Loucy (cell line): ENCODE results near the gene HIP1R.
"Not testable (repeated sequence)": the region's sequence is repeated elsewhere in the genome, so short reads cannot be mapped to it uniquely, and the experiment has no call there.

Experiments
- H2AFZ ChIP-seq: fragments of 200-600 bp; sonication (generic); 2 replicates; pipeline ENCODE4 v1.6.0; 2016; ENCODE audit warnings: antibody characterized with exemption, mild to moderate bottlenecking, low read length, moderate library complexity
- H3F3A ChIP-seq: fragments of 200-600 bp; 2 replicates; pipeline ENCODE4 v1.6.0; 2016; ENCODE audit warnings: antibody characterized with exemption, low read depth, mild to moderate bottlenecking
- H3K27me3 ChIP-seq: fragments of 200-600 bp; sonication (generic); 2 replicates; pipeline ENCODE4 v1.6.1; 2014; ENCODE audit warnings: low read length, mild to moderate bottlenecking; ENCODE audit not compliant: insufficient read depth, poor library complexity, severe bottlenecking
- H3K36me3 ChIP-seq: fragments of 200-600 bp; sonication (generic); 2 replicates; pipeline ENCODE4 v1.6.1; 2016; ENCODE audit warnings: low read length; ENCODE audit not compliant: insufficient read depth
- H3K4me1 ChIP-seq: fragments of 200-600 bp; sonication (generic); 2 replicates; pipeline ENCODE4 v1.5.1; 2014; ENCODE audit warnings: low read length, mild to moderate bottlenecking; ENCODE audit not compliant: insufficient read depth, poor library complexity, severe bottlenecking
- H3K4me2 ChIP-seq: fragments of 200-600 bp; sonication (generic); 2 replicates; pipeline ENCODE4 v1.6.0; 2014; ENCODE audit warnings: antibody characterized with exemption, low read length, low read depth, mild to moderate bottlenecking; ENCODE audit not compliant: poor library complexity, severe bottlenecking
- H3K4me3 ChIP-seq: fragments of 200-600 bp; sonication (generic); 2 replicates; pipeline ENCODE4 v1.5.1; 2014; ENCODE audit warnings: low read length, mild to moderate bottlenecking, mixed read lengths; ENCODE audit not compliant: poor library complexity, severe bottlenecking
- H3K79me2 ChIP-seq: fragments of 200-600 bp; sonication (generic); 2 replicates; pipeline ENCODE4 v1.6.1; 2014; ENCODE audit warnings: low read length; ENCODE audit not compliant: insufficient read depth
- H3K9ac ChIP-seq: fragments of 200-600 bp; sonication (generic); 2 replicates; pipeline ENCODE4 v1.6.0; 2014; ENCODE audit warnings: mild to moderate bottlenecking, low read depth, low read length, moderate library complexity; ENCODE audit not compliant: poor library complexity, severe bottlenecking
- H3K9me2 ChIP-seq: fragments of 200-600 bp; sonication (generic); replicated peaks from 2 replicates; pipeline ENCODE4 v1.6.1; 2016; ENCODE audit warnings: low read depth, low read length, mixed read lengths
- H3K9me3 ChIP-seq: fragments of 200-600 bp; sonication (generic); 2 replicates; pipeline ENCODE4 v1.6.1; 2014; ENCODE audit warnings: mild to moderate bottlenecking, antibody characterized with exemption, low read length, low read depth; ENCODE audit not compliant: insufficient read depth
- H4K20me1 ChIP-seq: fragments of 200-600 bp; sonication (generic); 2 replicates; pipeline ENCODE4 v1.6.0; 2014; ENCODE audit warnings: antibody characterized with exemption, low read length, mild to moderate bottlenecking; ENCODE audit not compliant: insufficient read depth, poor library complexity, severe bottlenecking
- EZH2phosphoT487 ChIP-seq: fragments of 200-600 bp; IDR thresholded peaks from 2 replicates; pipeline ENCODE4 v1.6.1; 2018; ENCODE audit warnings: antibody characterized with exemption, mild to moderate bottlenecking, moderate library complexity, borderline replicate concordance
- TF ChIP-seq, protein P1 (sequence below): fragments of 200-600 bp; sonication (generic); conservative IDR thresholded peaks from 2 replicates; pipeline ENCODE4 v1.5.1; 2014; ENCODE audit warnings: mild to moderate bottlenecking, antibody characterized with exemption, low read length

The HIP1R gene

GRCh38 chr12:122903693-122904034 lies 68.4 kb downstream of the HIP1R start:
- no peak overlapping the region for H3K9ac ChIP-seq
- H3K9me2 ChIP-seq = no peaks in the 10 kb centered on the region
- peaks cover 9% of the 10 kb centered on the region for H3K4me1 ChIP-seq
- H2AFZ ChIP-seq = no peak overlapping the region
- H3K4me2 ChIP-seq = no peak overlapping the region
- H3K79me2 ChIP-seq = no peaks in the 10 kb centered on the region
- no peak for TF ChIP-seq EZH2phosphoT487
- TF ChIP-seq, protein P1, sequence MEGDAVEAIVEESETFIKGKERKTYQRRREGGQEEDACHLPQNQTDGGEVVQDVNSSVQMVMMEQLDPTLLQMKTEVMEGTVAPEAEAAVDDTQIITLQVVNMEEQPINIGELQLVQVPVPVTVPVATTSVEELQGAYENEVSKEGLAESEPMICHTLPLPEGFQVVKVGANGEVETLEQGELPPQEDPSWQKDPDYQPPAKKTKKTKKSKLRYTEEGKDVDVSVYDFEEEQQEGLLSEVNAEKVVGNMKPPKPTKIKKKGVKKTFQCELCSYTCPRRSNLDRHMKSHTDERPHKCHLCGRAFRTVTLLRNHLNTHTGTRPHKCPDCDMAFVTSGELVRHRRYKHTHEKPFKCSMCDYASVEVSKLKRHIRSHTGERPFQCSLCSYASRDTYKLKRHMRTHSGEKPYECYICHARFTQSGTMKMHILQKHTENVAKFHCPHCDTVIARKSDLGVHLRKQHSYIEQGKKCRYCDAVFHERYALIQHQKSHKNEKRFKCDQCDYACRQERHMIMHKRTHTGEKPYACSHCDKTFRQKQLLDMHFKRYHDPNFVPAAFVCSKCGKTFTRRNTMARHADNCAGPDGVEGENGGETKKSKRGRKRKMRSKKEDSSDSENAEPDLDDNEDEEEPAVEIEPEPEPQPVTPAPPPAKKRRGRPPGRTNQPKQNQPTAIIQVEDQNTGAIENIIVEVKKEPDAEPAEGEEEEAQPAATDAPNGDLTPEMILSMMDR = no peak
- no peaks in the 10 kb centered on the region for H3K27me3 ChIP-seq
- no peaks in the 10 kb centered on the region for H3K36me3 ChIP-seq
- H3F3A ChIP-seq = peaks cover 2% of the 10 kb centered on the region; the same call in 1 of the 2 replicates
- H3K4me3 ChIP-seq = no peak overlapping the region
- no peaks in the 10 kb centered on the region for H4K20me1 ChIP-seq
- no peaks in the 10 kb centered on the region for H3K9me3 ChIP-seq

- not testable (repeated sequence) for H3K27me3 ChIP-seq, H3K4me2 ChIP-seq
Observed at GRCh38 chr12:122905258-122905657, 70.0 kb downstream of the HIP1R start.

GRCh38 chr12:122908915-122909314 lies 73.7 kb downstream of the HIP1R start:
- Histone ChIP-seq H3K4me3 (no peak overlapping the region), H3K79me2 (no peaks in the 10 kb centered on the region), H2AFZ (no peak overlapping the region), H3K4me2 (no peak overlapping the region), H4K20me1 (no peaks in the 10 kb centered on the region), H3K9me3 (no peaks in the 10 kb centered on the region), H3K36me3 (no peaks in the 10 kb centered on the region), H3K9me2 (no peaks in the 10 kb centered on the region), H3K9ac (no peak overlapping the region), H3K4me1 (no peaks in the 10 kb centered on the region), H3K27me3 (no peaks in the 10 kb centered on the region), H3F3A (no peaks in the 10 kb centered on the region)
- no peak for TF ChIP-seq EZH2phosphoT487
- TF ChIP-seq, protein P1 = no peak

More at GRCh38 chr12:122905258-122905657, 70.0 kb downstream of the HIP1R start:
- not testable (repeated sequence) for H3K9me2 ChIP-seq, H3K4me3 ChIP-seq, H3K79me2 ChIP-seq, H3K36me3 ChIP-seq, H4K20me1 ChIP-seq, H3K4me1 ChIP-seq, H3F3A ChIP-seq, H3K9me3 ChIP-seq, H3K9ac ChIP-seq, H2AFZ ChIP-seq

DNA sequence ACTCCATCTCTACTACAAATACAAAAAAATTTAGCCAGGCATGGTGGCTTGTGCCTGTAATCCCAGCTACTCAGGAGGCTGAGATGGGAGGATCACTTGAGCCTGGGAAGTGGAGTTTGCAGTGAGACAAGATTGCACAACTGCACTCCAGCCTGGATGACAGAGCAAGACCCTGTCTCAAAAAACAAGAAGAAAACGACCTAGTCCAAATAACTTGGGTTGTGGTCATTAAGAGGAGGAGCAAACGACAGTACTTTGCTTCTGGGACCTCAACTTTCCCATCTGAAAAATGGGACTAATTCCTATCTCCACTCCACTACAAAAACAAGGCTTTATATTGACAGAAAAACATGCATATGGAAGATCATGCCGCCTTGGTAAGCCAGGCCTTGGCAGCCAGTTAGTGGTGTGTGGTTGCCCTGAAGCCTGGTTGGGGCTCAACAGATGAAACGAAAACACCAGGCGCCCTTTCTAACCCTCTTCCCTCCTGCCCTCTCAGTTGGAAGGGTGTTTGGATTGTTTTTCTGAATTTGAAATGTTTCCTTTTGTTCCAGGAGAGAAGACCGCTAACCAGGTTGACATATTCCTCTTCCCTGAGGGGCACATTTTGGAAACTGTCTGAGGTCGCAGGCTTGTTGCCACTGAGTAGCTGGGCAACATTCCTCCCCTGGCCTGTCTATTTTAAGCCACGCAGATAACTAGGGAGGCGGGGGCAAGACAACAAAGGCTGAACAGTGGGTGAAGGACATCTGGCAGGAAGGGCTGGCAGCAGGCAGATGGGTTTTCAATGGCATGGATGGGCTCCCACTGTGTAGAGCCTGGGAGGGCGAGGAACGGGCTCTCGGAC lies 74.4 kb downstream of the HIP1R start:
- no peak overlapping the region for H3K4me2 ChIP-seq
- H3K36me3 ChIP-seq = no peaks in the 10 kb centered on the region
- no peaks in the 10 kb centered on the region for H3F3A ChIP-seq
- no peaks in the 10 kb centered on the region for H3K79me2 ChIP-seq
- no peaks in the 10 kb centered on the region for H3K9me2 ChIP-seq
- no peak for TF ChIP-seq EZH2phosphoT487
- TF ChIP-seq, protein P1 = no peak
- no peak overlapping the region for H3K4me3 ChIP-seq
- no peaks in the 10 kb centered on the region for H4K20me1 ChIP-seq
- no peaks in the 10 kb centered on the region for H3K9me3 ChIP-seq
- no peaks in the 10 kb centered on the region for H3K4me1 ChIP-seq
- no peak overlapping the region for H3K9ac ChIP-seq
- H2AFZ ChIP-seq = no peak overlapping the region
- no peaks in the 10 kb centered on the region for H3K27me3 ChIP-seq
